Prostate gland (tissue), 2 donors: ENCODE measurements around the gene MTIF3.

ENCODE experiments used
- CTCF ChIP-seq, 4 experiments: fragments of 200-600 bp in 2 of 4; fragments of 450-650 bp in 2 of 4; sonication (generic) in 2 of 4; IDR thresholded peaks; 1 replicate in 3 of 4; 2 replicates in 1 of 4; pipeline ENCODE4 v1.5.1; 2016 to 2019; ENCODE audit warnings: antibody characterized with exemption in 4 of 4, mild to moderate bottlenecking in 2 of 4, moderate library complexity in 2 of 4
- POLR2A ChIP-seq: fragments of 450-650 bp; IDR thresholded peaks from one replicate; pipeline ENCODE4 v1.6.1; 2016; ENCODE audit warnings: antibody characterized with exemption, mild to moderate bottlenecking
- POLR2AphosphoS5 ChIP-seq: sonication (generic); formaldehyde crosslinking; IDR thresholded peaks from one replicate; pipeline ENCODE4 v1.6.1; 2017; ENCODE audit warnings: antibody characterized with exemption

GRCh38 chr13:27411341-27411740 is 39.0 kb downstream of the MTIF3 start:
- no peak for TF ChIP-seq POLR2AphosphoS5
- TF ChIP-seq CTCF (IDR thresholded peaks at IDR 0.05) = no peak
- no peak for TF ChIP-seq POLR2A
